ENCODE data around the gene DNAI2. TPM values are rescaled to one million over a fixed set of nuclear protein-coding genes. Genes with fewer than 3 reads are reported as not detected.

Gene DNAI2
- polyA plus RNA-seq, 1 of the 3 experiments (the other 2 are of a cell fraction): not detected

- no peak overlapping the region for H3K4me3 ChIP-seq (ENCODE audit: low read depth in 2 of 2, low read length in 1 of 2)
- CTCF ChIA-PET: interaction anchor here (1.0 to 1.8 kb wide), 3 partner anchors 8 to 35 kb away, joined by 4 to 9 read pairs (median 7); no protein-coding TSS in a partner anchor
- H3K9ac ChIP-seq: no peak overlapping the region
- no peak overlapping the region for H3K27ac ChIP-seq (ENCODE audit: low read depth in 2 of 2, low read length in 1 of 2)
- no peak overlapping the region for H2AFZ ChIP-seq (ENCODE audit: low read depth)
- H3K27me3 ChIP-seq (ENCODE audit: insufficient read depth): no peaks in the 10 kb centered on the region
- H3K79me2 ChIP-seq (ENCODE audit: insufficient read depth): no peaks in the 10 kb centered on the region
- H3F3A ChIP-seq (replicated peaks; ENCODE audit: insufficient read depth): no peaks in the 10 kb centered on the region
- 73% methylated on average over 1 of the region's 1 CpG for WGBS (ENCODE audit: low lambda C conversion rate)
- no peaks in the 10 kb centered on the region for H3K9me2 ChIP-seq
- no peak for DNase-seq
- H4K20me1 ChIP-seq (ENCODE audit: insufficient read depth): no peaks in the 10 kb centered on the region
- POLR2A ChIA-PET: interaction anchor here (0.7 to 0.9 kb wide), 2 partner anchors 9 to 145 kb away, joined by 3 read pairs; no protein-coding TSS in a partner anchor
- TF ChIP-seq NFIC (IDR thresholded peaks at IDR 0.05; ENCODE audit: borderline replicate concordance) (no peak), ZBTB33 (IDR thresholded peaks at IDR 0.05; ENCODE audit: borderline replicate concordance, low read depth) (no peak), FOXJ3 (CRISPR knock-in tag; IDR thresholded peaks at IDR 0.05) (no peak), RCOR1 (IDR thresholded peaks at IDR 0.05; ENCODE audit: low read length) (no peak), REST (IDR thresholded peaks at IDR 0.05; ENCODE audit: low read depth, low read length) (no peak), SMC3 (IDR thresholded peaks at IDR 0.05; ENCODE audit: low read depth, low read length) (no peak), FOXM1 (IDR thresholded peaks at IDR 0.05; ENCODE audit: low read depth) (no peak), ELF1 (IDR thresholded peaks at IDR 0.05) (no peak), USF2 (IDR thresholded peaks at IDR 0.05; ENCODE audit: borderline replicate concordance, low read depth, low read length) (no peak), EP300 (IDR thresholded peaks at IDR 0.05; ENCODE audit: borderline replicate concordance in 1 of 2, low read depth in 1 of 2, low read length in 1 of 2) (no peak), GABPA (IDR thresholded peaks at IDR 0.05; ENCODE audit: low read depth) (no peak), CHD2 (IDR thresholded peaks at IDR 0.05; ENCODE audit: low read length, partially characterized antibody) (no peak)
- H3K9me3 ChIP-seq: no peaks in the 10 kb centered on the region
- H3K36me3 ChIP-seq (replicated peaks in 1 of 2; ENCODE audit: control insufficient read depth in 1 of 2, insufficient read depth in 2 of 2, low read length in 1 of 2): no peaks in the 10 kb centered on the region
- no peak overlapping the region for H3K4me2 ChIP-seq
- peaks cover 0 to 8% of the 10 kb centered on the region in 2 experiments; a peak in 1 of 4 replicates for H3K4me1 ChIP-seq (ENCODE audit: control insufficient read depth in 1 of 2, insufficient read depth in 2 of 2, low read depth in 1 of 2, low read length in 1 of 2)
Observed at GRCh38 chr17:74234486-74234885, 39.5 kb upstream of the DNAI2 start.

Data from SK-N-SH (cell line).